Middle frontal gyrus (tissue), 1 donor: ENCODE data around the gene WBP2NL.
"Not testable (repeated sequence)": the region's sequence is repeated elsewhere in the genome, so short reads cannot be mapped to it uniquely, and the experiment has no call there.

Experiments
- DNase-seq: peaks from one replicate; pipeline ENCODE4 v3.0.0-alpha.2; 2015; ENCODE audit warnings: low spot score; ENCODE audit errors: extremely low spot score

WBP2NL gene

GRCh38 chr22:42071508-42071907 is 72.9 kb downstream of the WBP2NL start:
- not testable (repeated sequence) for DNase-seq

GRCh38 chr22:42072606-42073330 is 74.2 kb downstream of the WBP2NL start:
- DNase-seq = no peak

- DNase-seq = no peak
These were observed 75.0 kb downstream of the WBP2NL start for GRCh38 chr22:42073621-42074041.

- no peak for DNase-seq
These were observed 75.7 kb downstream of the WBP2NL start, which contains the start of gene PHETA2 for GRCh38 chr22:42074132-42074811. TSS of gene PHETA2 (plus strand) at chr22:42074248. CDS start at chr22:42077294, 3,046 bp downstream.

- DNase-seq = no peak
These were observed 76.5 kb downstream of the WBP2NL start for GRCh38 chr22:42074846-42075676.

GRCh38 chr22:42076764-42077485 is 78.3 kb downstream of the WBP2NL start:
- DNase-seq = no peak

- DNase-seq = no peak
These were observed 79.0 kb downstream of the WBP2NL start for GRCh38 chr22:42077486-42078125.
